Activated CD4-positive, alpha-beta T cell treated with anti-CD3 and anti-CD28 coated beads for 36 hours (primary cell): ENCODE data around the gene FAM184B. TPM values are rescaled to one million over a fixed set of nuclear protein-coding genes. Genes with fewer than 3 reads are reported as not detected.

Experiments
- ATAC-seq: fragments of 200-7000 bp; cut with Tn5 transposase; one replicate; pipeline ENCODE4 v1.10.0; 2021; ENCODE audit warnings: mild to moderate bottlenecking, moderate library complexity
- CTCF ChIA-PET: fragments of 350-600 bp; sonication (Branson Sonifier 250); formaldehyde crosslinking; loops from one replicate; lab custom pipeline; 2021; ENCODE audit warnings: antibody characterized with exemption; lab: Charles Lee
- POLR2A ChIA-PET: fragments of 350-600 bp; sonication (Branson Sonifier 250); formaldehyde crosslinking; loops from one replicate; lab custom pipeline; 2021; ENCODE audit warnings: antibody characterized with exemption, inconsistent platforms; lab: Charles Lee
- DNase-seq: peaks from one replicate; pipeline ENCODE4 v3.0.0-alpha.2; 2020
- H3K27ac Mint-ChIP-seq: one replicate; pipeline ENCODE4 v1.8.0; 2021; ENCODE audit warnings: mixed read lengths
- H3K27me3 Mint-ChIP-seq: one replicate; pipeline ENCODE4 v1.8.0; 2021; ENCODE audit warnings: mixed read lengths
- H3K36me3 Mint-ChIP-seq: one replicate; pipeline ENCODE4 v1.8.0; 2021; ENCODE audit warnings: low read depth, mixed read lengths
- H3K4me1 Mint-ChIP-seq: one replicate; pipeline ENCODE4 v1.8.0; 2021; ENCODE audit warnings: mixed read lengths
- H3K4me3 Mint-ChIP-seq: one replicate; pipeline ENCODE4 v1.8.0; 2021; ENCODE audit warnings: mild to moderate bottlenecking, moderate library complexity, mixed read lengths
- H3K9me3 Mint-ChIP-seq: one replicate; pipeline ENCODE4 v1.8.0; 2021; ENCODE audit warnings: low read depth, mixed read lengths
- intact Hi-C, 2 experiments: fragments of 100-400 bp; cut with DNase I in 1 of 2; cut with micrococcal nuclease in 1 of 2; formaldehyde crosslinking; loops; one replicate each; pipeline versions ENCODE4 v1.14.2 to v1.15.1; 2022 to 2024; cut with DNase I, micrococcal nuclease
- total RNA-seq, 2 experiments: library from RNA; stranded (reverse); gene quantifications; one replicate each; pipeline ENCODE4 v1.2.3, GENCODE V29; 2021

Gene FAM184B
- total RNA-seq, 2 experiments from 2014 or later = 0.04 TPM; not detected in 1

DNA sequence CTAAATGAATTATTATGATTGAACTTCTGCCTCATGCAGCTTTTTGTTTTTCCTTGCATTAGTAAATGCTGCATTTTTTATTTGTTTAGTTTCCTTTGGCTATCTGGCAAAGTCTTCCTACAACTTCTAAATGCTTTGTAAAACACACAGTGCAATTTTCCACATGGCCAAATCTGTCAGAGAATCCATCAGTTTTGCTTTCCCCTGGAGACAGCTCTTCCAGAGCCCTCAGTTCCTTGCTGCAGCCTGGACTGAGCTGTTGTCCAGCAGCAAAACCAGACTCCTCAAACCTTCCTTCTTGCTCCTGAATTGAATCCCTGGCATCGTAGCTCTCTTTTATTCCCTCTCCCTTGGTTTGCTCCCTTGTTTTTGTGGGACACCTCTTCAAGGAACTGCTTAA, 124.3 kb downstream of the FAM184B start:
- no peak overlapping the region for H3K4me3 Mint-ChIP-seq
- H3K36me3 Mint-ChIP-seq = no peaks in the 10 kb centered on the region
- peaks cover 2% of the 10 kb centered on the region for H3K27me3 Mint-ChIP-seq
- no peak for ATAC-seq
- no peak for DNase-seq
- H3K9me3 Mint-ChIP-seq = no peaks in the 10 kb centered on the region
- no peak overlapping the region for H3K27ac Mint-ChIP-seq
- CTCF ChIA-PET = interaction anchor here (0.9 kb wide), 1 partner anchor 210 kb away, joined by 3 read pairs; no protein-coding TSS in a partner anchor
- no peaks in the 10 kb centered on the region for H3K4me1 Mint-ChIP-seq
- POLR2A ChIA-PET = no interaction called here
- intact Hi-C loops = no loop called here

DNA sequence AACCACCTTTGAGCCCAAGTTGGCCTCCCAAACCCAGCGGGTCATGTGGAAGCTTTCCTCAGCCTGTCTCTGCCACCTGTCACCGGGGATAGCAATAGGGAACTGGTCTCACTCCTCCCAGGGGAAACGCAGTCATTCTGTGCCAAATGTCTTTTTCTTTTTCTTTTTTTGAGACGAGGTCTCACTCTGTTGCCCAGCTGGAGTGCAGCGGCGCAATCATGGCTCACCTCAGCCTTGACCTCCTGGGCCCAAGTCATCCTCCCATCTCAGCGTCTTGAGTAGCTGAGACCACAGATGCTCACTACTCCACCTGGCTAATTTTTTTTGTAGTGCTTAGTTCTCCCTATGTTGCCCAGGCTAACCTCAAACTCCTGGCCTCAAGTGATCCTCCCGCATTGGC, 126.7 kb downstream of the FAM184B start:
- no peak overlapping the region for H3K27ac Mint-ChIP-seq
- H3K27me3 Mint-ChIP-seq = peaks cover 2% of the 10 kb centered on the region
- H3K9me3 Mint-ChIP-seq = no peaks in the 10 kb centered on the region
- peaks cover 9% of the 10 kb centered on the region for H3K4me1 Mint-ChIP-seq
- no peak overlapping the region for H3K4me3 Mint-ChIP-seq
- ChIA-PET POLR2A (no interaction called here), CTCF (interaction anchor here (0.7 kb wide), 1 partner anchor 596 kb away, joined by 4 read pairs; no protein-coding TSS in a partner anchor)
- ATAC-seq = no peak
- DNase-seq = no peak
- no peaks in the 10 kb centered on the region for H3K36me3 Mint-ChIP-seq
- intact Hi-C loops = no loop called here

- DNase-seq (no peak), ATAC-seq (no peak)
- CTCF ChIA-PET = no interaction called here
- Mint-ChIP-seq H3K27ac (no peak overlapping the region), H3K4me3 (no peak overlapping the region), H3K36me3 (no peaks in the 10 kb centered on the region), H3K27me3 (no peaks in the 10 kb centered on the region), H3K9me3 (no peaks in the 10 kb centered on the region), H3K4me1 (peaks cover 9% of the 10 kb centered on the region)
- POLR2A ChIA-PET = no interaction called here
- intact Hi-C loops = no loop called here
These were observed 131.0 kb downstream of the FAM184B start for GRCh38 chr4:17650406-17650805.

GRCh38 chr4:17647927-17648326, 133.5 kb downstream of the FAM184B start:
- ChIA-PET CTCF (no interaction called here), POLR2A (no interaction called here)
- intact Hi-C loops = no loop called here
- Mint-ChIP-seq H3K9me3 (no peaks in the 10 kb centered on the region), H3K27me3 (no peaks in the 10 kb centered on the region), H3K4me3 (no peak overlapping the region), H3K4me1 (peaks cover 9% of the 10 kb centered on the region), H3K36me3 (no peaks in the 10 kb centered on the region), H3K27ac (no peak overlapping the region)
- DNase-seq = no peak
- ATAC-seq = peak; percentile 23

DNA sequence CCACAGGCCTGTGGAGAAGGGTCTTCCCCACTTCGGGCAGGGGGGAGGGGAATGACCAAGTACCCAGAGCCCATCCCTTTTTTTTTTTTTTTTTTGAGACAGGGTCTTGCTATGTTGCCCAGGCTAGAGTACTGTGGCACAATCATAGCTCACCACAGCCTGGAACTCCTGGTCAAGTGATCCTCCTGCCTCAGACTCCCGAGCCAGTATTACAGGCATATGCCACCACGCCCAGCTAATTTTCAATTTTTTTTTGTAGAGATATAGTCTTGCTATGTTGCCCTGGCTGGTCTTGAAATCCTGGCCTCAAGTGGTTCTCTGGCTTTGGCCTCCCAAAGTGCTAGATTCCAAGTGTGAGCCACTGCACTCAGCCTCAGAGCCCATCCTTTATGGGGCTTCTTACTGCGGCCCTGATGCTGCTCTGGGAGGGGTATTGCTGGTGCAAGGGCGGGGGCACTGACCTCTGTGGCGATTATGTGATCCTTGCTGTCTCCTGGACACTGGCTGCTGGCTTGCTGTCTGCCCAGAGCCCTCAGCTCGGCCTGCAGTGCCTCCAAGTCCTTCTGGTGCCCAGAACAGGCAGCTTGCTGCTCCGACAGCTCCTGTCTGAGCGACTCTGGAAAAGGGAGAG, 134.1 kb downstream of the FAM184B start:
- POLR2A ChIA-PET = no interaction called here
- no peak for ATAC-seq
- H3K4me3 Mint-ChIP-seq = no peak overlapping the region

GRCh38 chr4:17646693-17647092, 134.7 kb downstream of the FAM184B start:
- ATAC-seq = no peak
- Mint-ChIP-seq H3K4me3 (no peak overlapping the region), H3K27ac (no peak overlapping the region), H3K27me3 (no peaks in the 10 kb centered on the region), H3K36me3 (peaks cover 4% of the 10 kb centered on the region), H3K9me3 (no peaks in the 10 kb centered on the region), H3K4me1 (peaks cover 7% of the 10 kb centered on the region)
- ChIA-PET CTCF (no interaction called here), POLR2A (no interaction called here)
- DNase-seq = no peak
- intact Hi-C loops = no loop called here

More for the DNA sequence above, 134.1 kb downstream of the FAM184B start:
- CTCF ChIA-PET = no interaction called here
- H3K9me3 Mint-ChIP-seq = no peaks in the 10 kb centered on the region
- no peak for DNase-seq
- H3K27me3 Mint-ChIP-seq = no peaks in the 10 kb centered on the region
- no peak overlapping the region for H3K27ac Mint-ChIP-seq
- peaks cover 9% of the 10 kb centered on the region for H3K4me1 Mint-ChIP-seq
- intact Hi-C loops = no loop called here
- H3K36me3 Mint-ChIP-seq = peaks cover 4% of the 10 kb centered on the region

DNA sequence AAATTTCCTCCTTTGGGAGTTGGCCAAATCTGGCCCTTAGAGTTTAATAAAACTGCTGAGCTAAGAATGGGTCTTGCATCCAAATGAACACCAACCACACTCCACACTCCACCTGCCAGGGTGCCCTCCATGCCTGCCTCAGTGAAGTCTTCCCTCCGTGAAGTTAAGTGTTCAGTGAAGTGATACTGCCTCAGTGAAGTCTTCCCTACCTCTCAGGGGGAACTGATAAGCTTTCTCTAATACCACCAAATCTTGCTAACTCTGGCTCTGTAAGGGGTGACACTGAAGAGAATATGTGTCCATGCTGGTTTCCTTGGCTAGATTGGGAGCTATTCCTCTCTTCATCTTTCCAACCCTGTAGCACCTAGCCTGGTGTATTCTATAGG, 139.0 kb downstream of the FAM184B start:
- no peak overlapping the region for H3K27ac Mint-ChIP-seq
- CTCF ChIA-PET = no interaction called here
- H3K36me3 Mint-ChIP-seq = peaks cover 4% of the 10 kb centered on the region
- H3K9me3 Mint-ChIP-seq = no peaks in the 10 kb centered on the region
- H3K4me1 Mint-ChIP-seq = no peaks in the 10 kb centered on the region
- no peaks in the 10 kb centered on the region for H3K27me3 Mint-ChIP-seq
- DNase-seq (no peak), ATAC-seq (no peak)
- intact Hi-C loops = no loop called here
- H3K4me3 Mint-ChIP-seq = no peak overlapping the region
- POLR2A ChIA-PET = no interaction called here

- DNase-seq = no peak
- Mint-ChIP-seq H3K36me3 (peaks cover 12% of the 10 kb centered on the region), H3K27me3 (no peaks in the 10 kb centered on the region), H3K4me3 (no peak overlapping the region), H3K27ac (no peak overlapping the region), H3K4me1 (no peaks in the 10 kb centered on the region), H3K9me3 (no peaks in the 10 kb centered on the region)
- intact Hi-C loops = loop anchor here in 1 of 2 experiments (5.0 kb wide), 2 partner anchors 168 to 953 kb away; no protein-coding TSS in a partner anchor
- ATAC-seq = no peak
- ChIA-PET CTCF (no interaction called here), POLR2A (no interaction called here)
These were observed 142.3 kb downstream of the FAM184B start for GRCh38 chr4:17639136-17639535.

- Mint-ChIP-seq H3K4me3 (no peak overlapping the region), H3K27me3 (no peaks in the 10 kb centered on the region), H3K9me3 (no peaks in the 10 kb centered on the region), H3K36me3 (peaks cover 19% of the 10 kb centered on the region), H3K4me1 (no peaks in the 10 kb centered on the region), H3K27ac (no peak overlapping the region)
- ATAC-seq (peak; percentile 95), DNase-seq (peak; percentile 87)
- intact Hi-C loops = loop anchor here (1.0 to 5.0 kb wide), 3 partner anchors 88 to 955 kb away; no protein-coding TSS in a partner anchor
- ChIA-PET CTCF (interaction anchor here (0.9 to 3.7 kb wide), 9 partner anchors 11 to 124 kb away, joined by 3 to 40 read pairs (median 4); no protein-coding TSS in a partner anchor), POLR2A (no interaction called here)
These were observed 144.5 kb downstream of the FAM184B start for GRCh38 chr4:17636696-17637622.

DNA sequence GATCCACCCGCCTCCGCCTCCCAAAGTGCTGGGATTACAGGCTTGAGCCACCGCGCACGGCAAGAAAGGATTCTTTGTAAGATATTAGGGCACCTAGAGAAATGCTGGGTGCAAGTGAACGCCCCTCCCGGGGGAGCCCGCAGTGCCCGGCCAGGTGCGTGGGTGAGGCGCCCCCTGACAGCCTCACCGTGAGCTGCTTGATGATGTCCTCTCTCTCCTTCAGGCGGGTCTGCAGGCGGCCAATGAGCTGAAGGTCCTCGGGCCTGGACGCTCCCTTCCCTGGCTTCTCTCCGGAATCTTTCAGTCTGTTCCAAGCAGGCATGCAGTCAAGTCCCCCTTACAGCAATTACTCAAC, 145.1 kb downstream of the FAM184B start:
- H3K4me3 Mint-ChIP-seq = no peak overlapping the region
- no peaks in the 10 kb centered on the region for H3K4me1 Mint-ChIP-seq
- ChIA-PET CTCF (interaction anchor here (0.7 to 3.7 kb wide), 11 partner anchors 10 to 123 kb away, joined by 3 to 40 read pairs (median 4); no protein-coding TSS in a partner anchor), POLR2A (no interaction called here)
- no peaks in the 10 kb centered on the region for H3K27me3 Mint-ChIP-seq
- H3K27ac Mint-ChIP-seq = no peak overlapping the region
- H3K9me3 Mint-ChIP-seq = no peaks in the 10 kb centered on the region
- peak; percentile 21 for ATAC-seq
- DNase-seq = no peak
- intact Hi-C loops = loop anchor here in 1 of 2 experiments (1.0 to 5.0 kb wide), 3 partner anchors 87 to 956 kb away; no protein-coding TSS in a partner anchor
- H3K36me3 Mint-ChIP-seq = peaks cover 25% of the 10 kb centered on the region

DNA sequence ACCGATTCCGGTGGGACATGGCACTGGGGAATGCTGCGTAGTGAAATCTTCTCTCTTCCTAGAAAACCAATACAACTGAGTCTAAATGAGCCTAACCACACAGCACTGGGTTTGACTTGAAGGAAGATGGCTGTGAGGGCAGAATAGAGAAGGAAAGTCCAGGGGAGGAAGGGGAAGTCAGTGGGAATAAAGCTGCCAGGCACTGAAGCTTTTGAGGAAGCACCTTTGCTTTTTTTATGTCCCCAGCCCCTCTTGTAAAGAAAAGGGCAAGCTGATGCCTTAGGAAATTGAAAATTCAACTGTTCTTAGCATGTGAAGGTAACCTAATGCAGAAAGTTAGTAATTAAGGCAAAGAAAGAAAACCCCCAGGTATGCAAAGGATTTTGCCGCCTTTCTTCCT, 146.4 kb downstream of the FAM184B start:
- intact Hi-C loops = loop anchor here in 1 of 2 experiments (5.0 kb wide), 2 partner anchors 172 to 957 kb away; no protein-coding TSS in a partner anchor
- H3K36me3 Mint-ChIP-seq = peaks cover 34% of the 10 kb centered on the region
- H3K4me3 Mint-ChIP-seq = no peak overlapping the region
- no peak for ATAC-seq
- no peak overlapping the region for H3K27ac Mint-ChIP-seq
- DNase-seq = no peak
- POLR2A ChIA-PET = no interaction called here
- H3K9me3 Mint-ChIP-seq = no peaks in the 10 kb centered on the region
- no peaks in the 10 kb centered on the region for H3K4me1 Mint-ChIP-seq
- CTCF ChIA-PET = interaction anchor here (1.1 to 3.7 kb wide), 7 partner anchors 9 to 119 kb away, joined by 3 to 40 read pairs (median 4); no protein-coding TSS in a partner anchor
- no peaks in the 10 kb centered on the region for H3K27me3 Mint-ChIP-seq
